ENCODE results near the gene SFT2D3.

The SFT2D3 gene

GRCh38 chr2:127754186-127754585 lies 52.9 kb downstream of the SFT2D3 start:
- no peak for DNase-seq

Data from RPMI8226 (cell line).